HepG2 (cell line): ENCODE results near the gene ISCU. TPM values are rescaled to one million over a fixed set of nuclear protein-coding genes. Genes with fewer than 3 reads are reported as not detected.
A peak's percentile ranks its signal among the peaks of the same experiment; 100 is the strongest.

Experiments used
- ELF4 ChIP-seq: sonication (generic); formaldehyde crosslinking; IDR thresholded peaks from 2 replicates; pipeline ENCODE4 v1.5.0; 2020; ENCODE audit warnings: missing genetic modification reagents, mild to moderate bottlenecking, moderate library complexity, borderline replicate concordance
- FOXK2 ChIP-seq: fragments of 450-650 bp; IDR thresholded peaks from 2 replicates; pipeline ENCODE4 v1.6.1; 2016
- HIVEP1 ChIP-seq: sonication (generic); formaldehyde crosslinking; IDR thresholded peaks from 2 replicates; pipeline ENCODE4 v1.4.0; 2020; ENCODE audit warnings: mild to moderate bottlenecking, missing genetic modification reagents
- TBP ChIP-seq: sonication (generic); formaldehyde crosslinking; IDR thresholded peaks from 2 replicates; pipeline ENCODE4 v1.5.0; 2020; ENCODE audit warnings: missing genetic modification reagents
- ZNF124 ChIP-seq: sonication (generic); formaldehyde crosslinking; IDR thresholded peaks from 2 replicates; pipeline ENCODE4 v1.4.0; 2020; ENCODE audit warnings: missing genetic modification reagents
- ZNF296 ChIP-seq: sonication (generic); formaldehyde crosslinking; conservative IDR thresholded peaks from 2 replicates; pipeline ENCODE4 v1.5.0; 2020; ENCODE audit warnings: mild to moderate bottlenecking, missing genetic modification reagents
- polyA plus RNA-seq, 8 experiments: library from polyadenylated mRNA; depleted of rRNA in 3 of 8; stranded (reverse) in 7 of 8; unstranded in 1 of 8; fragments of >200 nt; fragmentation: Illumina TruSeq in 4 of 8; extraction: Trizol in 4 of 8; gene quantifications; 2 replicates each; pipeline versions ENCODE4 v1.2.1 to v1.2.3, GENCODE V29; 2011 to 2016; ENCODE audit warnings: low read depth in 4 of 8, missing spikeins in 1 of 8, mixed read lengths in 1 of 8; ENCODE audit not compliant: insufficient read depth in 1 of 8
- total RNA-seq, 5 experiments: library from RNA; depleted of rRNA; stranded (reverse); fragments of >200 nt; fragmentation: Illumina TruSeq; extraction: Trizol; gene quantifications; 2 replicates each; pipeline ENCODE4 v1.2.3, GENCODE V29; 2016; ENCODE audit warnings: low read depth in 1 of 5
- TF ChIP-seq, protein P1 (sequence below): sonication (generic); formaldehyde crosslinking; IDR thresholded peaks from 2 replicates; pipeline ENCODE4 v1.4.0; 2020; ENCODE audit warnings: mild to moderate bottlenecking, low read depth, missing genetic modification reagents
- TF ChIP-seq, protein P2 (sequence below): sonication (generic); formaldehyde crosslinking; IDR thresholded peaks from 2 replicates; pipeline ENCODE4 v1.8.1; 2022; ENCODE audit warnings: mild to moderate bottlenecking, missing genetic modification reagents
- TF ChIP-seq, protein P3 (sequence below): sonication (generic); formaldehyde crosslinking; IDR thresholded peaks from 2 replicates; pipeline ENCODE4 v1.4.0; 2020; ENCODE audit warnings: mild to moderate bottlenecking, missing genetic modification reagents
- TF ChIP-seq, protein P4 (sequence below): sonication (generic); formaldehyde crosslinking; IDR thresholded peaks from 2 replicates; pipeline ENCODE4 v1.4.0; 2020; ENCODE audit warnings: missing genetic modification reagents, borderline replicate concordance
- TF ChIP-seq, protein P5 (sequence below): sonication (generic); formaldehyde crosslinking; IDR thresholded peaks from 2 replicates; pipeline ENCODE4 v1.9.0; 2021; ENCODE audit warnings: missing genetic modification reagents, mild to moderate bottlenecking, borderline replicate concordance
- TF ChIP-seq, protein P6 (sequence below): IDR thresholded peaks from 2 replicates; pipeline ENCODE4 v1.6.1; 2018; ENCODE audit warnings: missing genetic modification reagents

Gene ISCU
- total and polyA plus RNA-seq, 2 of the 13 experiments (the other 11 are each of a cell fraction or from before 2014, with no cell fraction given), result 94.4 to 107 TPM

GRCh38 chr12:108560752-108561719 is 1.4 kb upstream of the ISCU start, which contains the start of gene SART3 (continued):
- TF ChIP-seq, protein P1, sequence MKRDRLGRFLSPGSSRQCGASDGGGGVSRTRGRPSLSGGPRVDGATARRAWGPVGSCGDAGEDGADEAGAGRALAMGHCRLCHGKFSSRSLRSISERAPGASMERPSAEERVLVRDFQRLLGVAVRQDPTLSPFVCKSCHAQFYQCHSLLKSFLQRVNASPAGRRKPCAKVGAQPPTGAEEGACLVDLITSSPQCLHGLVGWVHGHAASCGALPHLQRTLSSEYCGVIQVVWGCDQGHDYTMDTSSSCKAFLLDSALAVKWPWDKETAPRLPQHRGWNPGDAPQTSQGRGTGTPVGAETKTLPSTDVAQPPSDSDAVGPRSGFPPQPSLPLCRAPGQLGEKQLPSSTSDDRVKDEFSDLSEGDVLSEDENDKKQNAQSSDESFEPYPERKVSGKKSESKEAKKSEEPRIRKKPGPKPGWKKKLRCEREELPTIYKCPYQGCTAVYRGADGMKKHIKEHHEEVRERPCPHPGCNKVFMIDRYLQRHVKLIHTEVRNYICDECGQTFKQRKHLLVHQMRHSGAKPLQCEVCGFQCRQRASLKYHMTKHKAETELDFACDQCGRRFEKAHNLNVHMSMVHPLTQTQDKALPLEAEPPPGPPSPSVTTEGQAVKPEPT, result peak; percentile 85; the same call in 1 of the 2 replicates
- TF ChIP-seq, protein P2, sequence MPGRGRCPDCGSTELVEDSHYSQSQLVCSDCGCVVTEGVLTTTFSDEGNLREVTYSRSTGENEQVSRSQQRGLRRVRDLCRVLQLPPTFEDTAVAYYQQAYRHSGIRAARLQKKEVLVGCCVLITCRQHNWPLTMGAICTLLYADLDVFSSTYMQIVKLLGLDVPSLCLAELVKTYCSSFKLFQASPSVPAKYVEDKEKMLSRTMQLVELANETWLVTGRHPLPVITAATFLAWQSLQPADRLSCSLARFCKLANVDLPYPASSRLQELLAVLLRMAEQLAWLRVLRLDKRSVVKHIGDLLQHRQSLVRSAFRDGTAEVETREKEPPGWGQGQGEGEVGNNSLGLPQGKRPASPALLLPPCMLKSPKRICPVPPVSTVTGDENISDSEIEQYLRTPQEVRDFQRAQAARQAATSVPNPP (CRISPR knock-in tag), result no peak
- TF ChIP-seq ELF4 (CRISPR knock-in tag) (peak; percentile 80; the same call in 1 of the 2 replicates), HIVEP1 (CRISPR knock-in tag) (peak; percentile 25; the same call in 1 of the 2 replicates), ZNF296 (CRISPR knock-in tag) (no peak), ZNF124 (no peak), FOXK2 (no peak), TBP (CRISPR knock-in tag) (no peak)
- TF ChIP-seq, protein P3, sequence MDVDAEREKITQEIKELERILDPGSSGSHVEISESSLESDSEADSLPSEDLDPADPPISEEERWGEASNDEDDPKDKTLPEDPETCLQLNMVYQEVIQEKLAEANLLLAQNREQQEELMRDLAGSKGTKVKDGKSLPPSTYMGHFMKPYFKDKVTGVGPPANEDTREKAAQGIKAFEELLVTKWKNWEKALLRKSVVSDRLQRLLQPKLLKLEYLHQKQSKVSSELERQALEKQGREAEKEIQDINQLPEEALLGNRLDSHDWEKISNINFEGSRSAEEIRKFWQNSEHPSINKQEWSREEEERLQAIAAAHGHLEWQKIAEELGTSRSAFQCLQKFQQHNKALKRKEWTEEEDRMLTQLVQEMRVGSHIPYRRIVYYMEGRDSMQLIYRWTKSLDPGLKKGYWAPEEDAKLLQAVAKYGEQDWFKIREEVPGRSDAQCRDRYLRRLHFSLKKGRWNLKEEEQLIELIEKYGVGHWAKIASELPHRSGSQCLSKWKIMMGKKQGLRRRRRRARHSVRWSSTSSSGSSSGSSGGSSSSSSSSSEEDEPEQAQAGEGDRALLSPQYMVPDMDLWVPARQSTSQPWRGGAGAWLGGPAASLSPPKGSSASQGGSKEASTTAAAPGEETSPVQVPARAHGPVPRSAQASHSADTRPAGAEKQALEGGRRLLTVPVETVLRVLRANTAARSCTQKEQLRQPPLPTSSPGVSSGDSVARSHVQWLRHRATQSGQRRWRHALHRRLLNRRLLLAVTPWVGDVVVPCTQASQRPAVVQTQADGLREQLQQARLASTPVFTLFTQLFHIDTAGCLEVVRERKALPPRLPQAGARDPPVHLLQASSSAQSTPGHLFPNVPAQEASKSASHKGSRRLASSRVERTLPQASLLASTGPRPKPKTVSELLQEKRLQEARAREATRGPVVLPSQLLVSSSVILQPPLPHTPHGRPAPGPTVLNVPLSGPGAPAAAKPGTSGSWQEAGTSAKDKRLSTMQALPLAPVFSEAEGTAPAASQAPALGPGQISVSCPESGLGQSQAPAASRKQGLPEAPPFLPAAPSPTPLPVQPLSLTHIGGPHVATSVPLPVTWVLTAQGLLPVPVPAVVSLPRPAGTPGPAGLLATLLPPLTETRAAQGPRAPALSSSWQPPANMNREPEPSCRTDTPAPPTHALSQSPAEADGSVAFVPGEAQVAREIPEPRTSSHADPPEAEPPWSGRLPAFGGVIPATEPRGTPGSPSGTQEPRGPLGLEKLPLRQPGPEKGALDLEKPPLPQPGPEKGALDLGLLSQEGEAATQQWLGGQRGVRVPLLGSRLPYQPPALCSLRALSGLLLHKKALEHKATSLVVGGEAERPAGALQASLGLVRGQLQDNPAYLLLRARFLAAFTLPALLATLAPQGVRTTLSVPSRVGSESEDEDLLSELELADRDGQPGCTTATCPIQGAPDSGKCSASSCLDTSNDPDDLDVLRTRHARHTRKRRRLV (CRISPR knock-in tag), result no peak
- TF ChIP-seq, protein P4, sequence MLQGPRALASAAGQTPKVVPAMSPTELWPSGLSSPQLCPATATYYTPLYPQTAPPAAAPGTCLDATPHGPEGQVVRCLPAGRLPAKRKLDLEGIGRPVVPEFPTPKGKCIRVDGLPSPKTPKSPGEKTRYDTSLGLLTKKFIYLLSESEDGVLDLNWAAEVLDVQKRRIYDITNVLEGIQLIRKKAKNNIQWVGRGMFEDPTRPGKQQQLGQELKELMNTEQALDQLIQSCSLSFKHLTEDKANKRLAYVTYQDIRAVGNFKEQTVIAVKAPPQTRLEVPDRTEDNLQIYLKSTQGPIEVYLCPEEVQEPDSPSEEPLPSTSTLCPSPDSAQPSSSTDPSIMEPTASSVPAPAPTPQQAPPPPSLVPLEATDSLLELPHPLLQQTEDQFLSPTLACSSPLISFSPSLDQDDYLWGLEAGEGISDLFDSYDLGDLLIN, result no peak
- TF ChIP-seq, protein P5, sequence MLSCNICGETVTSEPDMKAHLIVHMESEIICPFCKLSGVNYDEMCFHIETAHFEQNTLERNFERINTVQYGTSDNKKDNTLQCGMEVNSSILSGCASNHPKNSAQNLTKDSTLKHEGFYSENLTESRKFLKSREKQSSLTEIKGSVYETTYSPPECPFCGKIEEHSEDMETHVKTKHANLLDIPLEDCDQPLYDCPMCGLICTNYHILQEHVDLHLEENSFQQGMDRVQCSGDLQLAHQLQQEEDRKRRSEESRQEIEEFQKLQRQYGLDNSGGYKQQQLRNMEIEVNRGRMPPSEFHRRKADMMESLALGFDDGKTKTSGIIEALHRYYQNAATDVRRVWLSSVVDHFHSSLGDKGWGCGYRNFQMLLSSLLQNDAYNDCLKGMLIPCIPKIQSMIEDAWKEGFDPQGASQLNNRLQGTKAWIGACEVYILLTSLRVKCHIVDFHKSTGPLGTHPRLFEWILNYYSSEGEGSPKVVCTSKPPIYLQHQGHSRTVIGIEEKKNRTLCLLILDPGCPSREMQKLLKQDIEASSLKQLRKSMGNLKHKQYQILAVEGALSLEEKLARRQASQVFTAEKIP (CRISPR knock-in tag), result no peak
- TF ChIP-seq, protein P6, sequence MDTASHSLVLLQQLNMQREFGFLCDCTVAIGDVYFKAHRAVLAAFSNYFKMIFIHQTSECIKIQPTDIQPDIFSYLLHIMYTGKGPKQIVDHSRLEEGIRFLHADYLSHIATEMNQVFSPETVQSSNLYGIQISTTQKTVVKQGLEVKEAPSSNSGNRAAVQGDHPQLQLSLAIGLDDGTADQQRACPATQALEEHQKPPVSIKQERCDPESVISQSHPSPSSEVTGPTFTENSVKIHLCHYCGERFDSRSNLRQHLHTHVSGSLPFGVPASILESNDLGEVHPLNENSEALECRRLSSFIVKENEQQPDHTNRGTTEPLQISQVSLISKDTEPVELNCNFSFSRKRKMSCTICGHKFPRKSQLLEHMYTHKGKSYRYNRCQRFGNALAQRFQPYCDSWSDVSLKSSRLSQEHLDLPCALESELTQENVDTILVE, result peak; percentile 68; the same call in 1 of the 2 replicates
